GOT3 (cell line): ENCODE data around the gene NAA40.

Experiments used
- DNase-seq: peaks from one replicate; lab custom pipeline; 2025; ENCODE audit warnings: mixed read lengths; lab: John Stamatoyannopoulos, UW

The NAA40 gene

DNA sequence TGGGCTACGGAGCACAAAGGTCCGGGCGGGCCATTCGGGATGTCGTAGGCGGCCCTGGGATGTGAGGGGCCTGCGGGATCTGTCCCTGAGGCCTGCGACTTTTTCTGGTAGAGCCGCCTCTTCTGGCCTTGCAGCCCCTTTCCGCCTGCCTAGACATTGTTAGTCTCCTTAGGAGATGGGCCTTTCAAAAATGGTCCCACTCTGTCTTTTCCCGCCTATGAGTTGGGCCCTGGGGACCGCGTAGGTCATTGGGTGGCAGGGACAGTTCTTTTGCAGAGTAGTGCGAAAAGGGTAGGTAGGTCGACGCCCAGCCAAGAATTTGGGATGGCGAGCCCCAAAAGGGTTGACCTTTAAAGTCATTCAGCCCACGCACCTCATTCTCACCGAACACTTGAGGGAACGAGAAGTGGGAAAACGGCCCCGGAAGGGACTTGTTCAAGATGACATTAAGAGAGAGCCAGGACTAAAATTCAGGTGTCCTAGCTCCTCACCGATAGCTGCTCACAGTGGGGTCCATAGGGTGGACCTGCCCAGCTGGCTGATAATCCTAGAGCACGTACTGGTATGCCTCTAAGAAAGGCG lies 48.2 kb downstream of the NAA40 start:
- DNase-seq, result no peak

DNA sequence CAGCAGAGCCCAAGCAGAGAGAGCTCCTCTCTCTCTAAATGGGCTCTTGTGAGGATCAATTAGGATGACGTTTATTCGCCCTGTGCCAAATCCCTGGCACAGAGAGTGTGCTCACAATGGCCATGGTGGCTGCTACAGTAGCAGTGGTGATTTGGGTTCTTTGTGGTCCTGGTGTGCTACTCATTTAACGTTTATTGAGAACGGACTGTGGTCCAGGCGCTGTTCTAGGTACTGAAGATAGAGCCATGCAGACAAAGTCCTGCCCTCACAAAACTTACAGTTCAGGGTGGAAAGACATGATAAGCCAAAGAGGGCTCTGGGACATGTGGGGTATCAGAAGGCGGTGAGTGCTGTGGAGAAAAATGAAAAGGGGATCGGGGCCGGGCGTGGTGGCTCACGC lies 52.8 kb downstream of the NAA40 start:
- DNase-seq, result no peak

DNA sequence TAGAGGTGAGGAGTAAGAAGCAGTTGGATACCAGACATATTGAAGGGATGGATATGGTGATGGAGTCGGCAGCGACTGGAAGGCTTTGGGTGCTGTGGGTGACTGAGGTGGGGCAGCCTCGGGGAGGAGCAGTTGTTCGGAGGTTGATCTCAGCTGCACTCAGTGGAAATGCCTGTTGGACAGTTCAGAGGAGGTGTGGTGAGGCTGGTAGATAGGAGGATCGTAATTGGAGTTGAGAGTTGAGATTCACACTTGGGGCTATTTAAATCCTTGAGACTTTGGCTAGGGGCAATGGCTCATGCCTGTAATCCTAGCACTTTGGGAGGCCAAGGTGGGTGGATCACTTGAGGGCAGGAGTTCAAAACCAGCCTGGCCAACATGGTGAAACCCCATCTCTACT lies 54.3 kb downstream of the NAA40 start:
- DNase-seq, result no peak

DNA sequence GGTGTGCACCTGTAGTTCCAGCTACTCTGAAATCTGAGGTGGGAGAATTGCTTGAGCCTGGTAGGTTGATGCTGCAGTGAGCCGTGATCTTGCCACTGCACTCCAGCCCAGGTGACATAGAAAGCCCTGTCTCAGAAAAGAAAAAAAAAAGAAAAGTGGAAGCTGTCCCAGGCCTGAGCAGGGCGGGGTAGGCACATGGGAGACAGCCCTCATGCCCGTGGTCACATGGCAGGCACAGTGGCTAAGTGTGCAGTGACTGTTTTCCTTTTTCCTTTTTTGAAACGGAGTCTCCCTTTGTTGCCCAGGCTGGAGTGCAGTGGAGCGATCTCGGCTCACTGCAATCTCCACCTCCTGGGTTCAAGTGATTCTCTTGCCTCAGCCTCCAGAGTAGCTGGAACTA lies 55.2 kb downstream of the NAA40 start:
- no peak for DNase-seq

DNA sequence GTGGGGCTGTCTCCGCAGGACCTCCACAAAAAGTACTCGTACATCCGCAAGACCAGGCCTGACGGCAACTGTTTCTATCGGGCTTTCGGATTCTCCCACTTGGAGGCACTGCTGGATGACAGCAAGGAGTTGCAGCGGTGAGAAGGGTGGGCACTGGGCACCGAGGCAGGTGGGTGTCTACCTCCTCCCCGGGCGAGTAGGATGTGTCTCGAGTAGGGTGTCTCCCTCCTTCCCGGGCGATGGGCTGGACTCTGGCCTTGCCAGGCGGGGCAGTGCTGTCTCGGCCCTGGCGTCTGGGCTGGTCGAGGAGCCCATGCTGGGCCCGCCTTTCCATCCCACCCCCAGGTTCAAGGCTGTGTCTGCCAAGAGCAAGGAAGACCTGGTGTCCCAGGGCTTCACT lies 57.7 kb downstream of the NAA40 start:
- DNase-seq, result no peak

DNA sequence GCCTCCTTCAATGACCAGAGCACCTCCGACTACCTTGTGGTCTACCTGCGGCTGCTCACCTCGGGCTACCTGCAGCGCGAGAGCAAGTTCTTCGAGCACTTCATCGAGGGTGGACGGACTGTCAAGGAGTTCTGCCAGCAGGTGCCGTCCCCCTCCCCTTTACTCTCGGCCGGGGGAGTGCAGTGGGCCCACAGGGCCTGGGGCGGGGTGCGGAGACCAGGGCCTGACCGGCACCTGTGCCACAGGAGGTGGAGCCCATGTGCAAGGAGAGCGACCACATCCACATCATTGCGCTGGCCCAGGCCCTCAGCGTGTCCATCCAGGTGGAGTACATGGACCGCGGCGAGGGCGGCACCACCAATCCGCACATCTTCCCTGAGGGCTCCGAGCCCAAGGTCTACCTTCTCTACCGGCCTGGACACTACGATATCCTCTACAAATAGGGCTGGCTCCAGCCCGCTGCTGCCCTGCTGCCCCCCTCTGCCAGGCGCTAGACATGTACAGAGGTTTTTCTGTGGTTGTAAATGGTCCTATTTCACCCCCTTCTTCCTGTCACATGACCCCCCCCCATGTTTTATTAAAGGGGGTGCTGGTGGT lies 58.4 kb downstream of the NAA40 start:
- DNase-seq, result no peak

DNA sequence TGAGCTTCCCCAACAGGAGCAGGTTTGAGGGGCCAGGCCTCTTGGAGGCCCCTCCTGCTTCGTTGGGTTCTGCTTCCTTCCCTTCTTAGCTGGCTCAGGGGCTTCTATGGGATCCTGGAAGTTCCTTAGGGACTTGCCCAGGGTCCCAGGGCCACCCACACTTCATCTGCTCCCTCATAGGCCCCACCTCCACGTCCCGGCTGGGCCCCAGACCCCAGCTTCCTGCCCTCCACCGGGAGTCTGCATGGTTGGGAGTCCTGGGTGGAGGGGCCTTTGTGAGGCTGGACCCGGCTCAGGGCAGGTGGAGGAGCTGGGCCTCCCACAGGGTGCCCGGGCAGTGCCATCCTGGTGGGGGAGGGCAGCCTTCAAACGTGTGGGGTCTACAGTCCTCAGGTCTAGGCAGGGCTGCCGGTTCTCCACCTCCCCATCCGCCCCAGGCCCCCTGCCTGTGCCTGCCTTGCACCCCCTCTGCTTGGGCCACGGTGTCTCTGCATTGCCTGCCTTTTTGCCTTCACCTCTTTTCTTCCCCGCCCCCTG lies 59.1 kb downstream of the NAA40 start:
- no peak for DNase-seq

DNA sequence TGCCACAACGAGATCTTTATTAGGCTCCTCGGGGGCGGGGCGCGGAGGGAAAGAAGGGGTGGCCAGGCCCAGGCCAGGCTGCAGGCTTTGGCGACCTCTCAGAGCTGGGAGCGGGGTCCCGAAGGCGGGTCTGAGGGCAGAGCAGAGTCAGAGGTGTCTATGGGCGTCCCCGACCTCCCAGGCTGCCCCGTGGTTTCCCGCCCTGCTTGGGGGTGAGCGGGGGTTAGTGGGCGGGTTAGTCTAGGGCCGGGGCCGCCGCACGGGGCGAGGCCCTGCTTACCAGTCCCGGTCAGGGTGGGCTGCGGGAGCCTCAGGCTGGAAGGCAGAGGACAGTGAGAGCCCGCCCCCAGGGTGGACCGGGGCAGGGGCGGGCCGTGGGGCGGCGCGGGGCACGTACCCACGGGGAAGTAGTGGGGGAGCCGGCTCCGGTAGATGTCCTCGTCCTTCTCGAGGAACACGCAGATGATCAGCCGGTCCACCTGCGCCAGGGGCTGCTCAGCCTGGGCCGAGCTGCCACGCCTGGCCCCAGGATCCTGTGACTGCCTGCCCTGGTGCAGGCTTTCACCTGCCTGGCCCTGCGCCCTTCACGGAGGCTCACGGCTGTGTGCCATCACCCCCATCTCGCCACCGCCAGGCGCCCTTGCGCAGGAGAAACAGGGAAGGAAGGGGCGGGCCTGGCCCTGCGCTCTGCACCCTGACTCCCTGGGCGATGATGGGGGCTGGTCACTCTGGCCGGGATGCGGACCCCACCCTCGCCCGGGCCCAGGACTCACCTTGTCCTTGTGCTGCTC lies 60.0 kb downstream of the NAA40 start:
- DNase-seq, result no peak

DNA sequence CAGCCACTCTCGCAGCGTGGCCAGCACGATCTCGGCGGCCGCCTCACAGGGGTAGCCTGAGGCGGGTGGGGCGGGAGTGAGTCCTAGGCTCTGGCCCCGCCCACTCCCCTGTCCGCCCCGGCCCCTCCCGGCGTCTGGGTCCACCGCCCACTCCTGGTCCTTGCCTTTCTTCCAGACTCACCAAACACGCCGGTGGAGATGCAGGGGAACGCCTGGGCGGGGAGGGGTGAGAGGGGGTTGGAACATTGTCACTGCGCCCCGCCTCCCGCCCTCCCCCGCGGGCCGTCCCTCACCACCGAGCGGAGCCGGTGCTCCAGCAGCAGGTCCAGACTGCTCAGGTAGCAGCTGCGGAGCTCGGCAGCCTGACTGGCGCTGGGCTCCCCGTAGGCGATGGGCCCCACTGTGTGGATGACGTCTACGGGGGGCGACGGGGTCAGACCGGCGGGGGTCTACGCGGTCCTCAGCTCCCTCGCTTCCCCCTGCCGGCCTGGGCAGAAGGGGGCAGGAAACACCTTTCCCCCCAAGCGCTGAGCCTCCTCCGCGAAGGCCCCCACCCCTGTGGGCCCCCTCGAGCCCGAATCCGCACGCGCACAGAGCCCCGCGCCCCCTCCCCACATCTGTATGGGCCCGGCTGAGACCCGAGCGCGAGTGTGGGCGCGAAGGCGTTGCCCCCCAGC lies 60.7 kb downstream of the NAA40 start:
- no peak for DNase-seq

DNA sequence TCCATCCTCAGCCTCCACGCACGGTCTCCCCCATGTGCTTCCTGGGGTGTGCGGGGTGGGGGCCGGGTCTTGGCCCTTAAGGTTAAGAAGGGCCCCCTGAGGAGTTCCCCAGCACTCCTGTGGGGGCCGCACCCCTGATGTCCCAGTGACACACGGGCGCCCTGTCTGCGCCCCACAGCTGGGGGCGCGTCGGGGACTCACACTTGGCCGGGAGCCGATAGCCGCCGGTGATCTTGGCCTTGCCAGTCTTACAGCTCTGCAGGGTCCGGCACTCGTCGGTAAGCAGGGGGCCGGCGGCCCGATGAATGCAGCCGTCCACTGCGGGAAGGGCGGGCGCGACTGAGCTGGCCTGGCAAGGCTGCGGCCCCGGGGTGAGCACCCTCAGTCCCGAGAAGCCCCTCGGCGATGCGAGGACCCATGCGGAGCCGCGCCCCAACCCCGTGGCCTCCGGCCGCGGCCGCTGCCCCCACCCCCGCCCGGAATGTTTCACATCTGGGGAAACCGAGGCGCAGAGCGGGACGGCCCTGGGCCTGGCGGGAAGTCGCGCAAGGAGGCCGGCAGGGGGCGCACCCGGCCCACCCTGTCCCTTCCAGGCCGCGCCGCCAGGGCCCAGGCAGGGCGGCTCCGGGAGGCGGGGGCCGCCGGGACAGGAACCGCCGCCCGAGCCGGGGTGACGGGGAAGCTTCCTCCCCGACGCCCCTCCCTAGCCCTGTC lies 61.4 kb downstream of the NAA40 start:
- DNase-seq, result no peak

DNA sequence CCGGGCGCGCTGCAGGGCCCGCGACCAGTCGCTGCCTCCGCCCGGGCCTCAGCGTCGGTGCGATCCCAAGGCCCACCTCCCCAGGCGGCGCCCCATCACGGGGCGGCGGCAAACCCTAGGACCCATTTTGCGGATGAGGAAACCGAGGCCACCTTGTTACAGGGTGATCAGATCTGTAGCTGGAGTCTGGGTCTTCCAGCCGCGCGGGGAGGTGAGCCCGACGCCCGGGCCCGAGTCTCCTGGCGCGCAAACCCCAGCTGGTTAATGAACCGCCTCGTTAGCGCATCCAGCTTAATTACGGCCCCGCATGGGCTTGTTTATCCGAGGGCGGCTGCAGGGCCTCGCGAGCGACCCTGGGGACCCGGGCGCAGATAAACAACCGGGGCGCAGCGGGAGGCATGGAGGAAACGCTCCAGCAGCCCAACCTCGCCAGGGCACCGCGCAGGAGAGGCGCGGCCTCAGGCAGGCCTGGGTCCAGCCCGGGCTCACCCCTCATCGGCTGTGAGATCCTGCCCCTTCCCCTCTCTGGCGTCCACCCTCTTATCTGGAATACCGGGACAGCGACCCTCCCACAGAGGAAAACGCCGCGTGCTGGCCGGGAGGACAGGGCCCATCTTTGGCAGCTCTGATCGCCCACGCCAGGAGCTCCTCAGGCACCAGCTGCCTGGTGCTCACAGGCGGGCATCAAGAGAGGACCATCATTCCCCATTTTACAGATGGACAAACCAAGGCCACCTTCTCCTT lies 62.1 kb downstream of the NAA40 start:
- DNase-seq, result no peak

DNA sequence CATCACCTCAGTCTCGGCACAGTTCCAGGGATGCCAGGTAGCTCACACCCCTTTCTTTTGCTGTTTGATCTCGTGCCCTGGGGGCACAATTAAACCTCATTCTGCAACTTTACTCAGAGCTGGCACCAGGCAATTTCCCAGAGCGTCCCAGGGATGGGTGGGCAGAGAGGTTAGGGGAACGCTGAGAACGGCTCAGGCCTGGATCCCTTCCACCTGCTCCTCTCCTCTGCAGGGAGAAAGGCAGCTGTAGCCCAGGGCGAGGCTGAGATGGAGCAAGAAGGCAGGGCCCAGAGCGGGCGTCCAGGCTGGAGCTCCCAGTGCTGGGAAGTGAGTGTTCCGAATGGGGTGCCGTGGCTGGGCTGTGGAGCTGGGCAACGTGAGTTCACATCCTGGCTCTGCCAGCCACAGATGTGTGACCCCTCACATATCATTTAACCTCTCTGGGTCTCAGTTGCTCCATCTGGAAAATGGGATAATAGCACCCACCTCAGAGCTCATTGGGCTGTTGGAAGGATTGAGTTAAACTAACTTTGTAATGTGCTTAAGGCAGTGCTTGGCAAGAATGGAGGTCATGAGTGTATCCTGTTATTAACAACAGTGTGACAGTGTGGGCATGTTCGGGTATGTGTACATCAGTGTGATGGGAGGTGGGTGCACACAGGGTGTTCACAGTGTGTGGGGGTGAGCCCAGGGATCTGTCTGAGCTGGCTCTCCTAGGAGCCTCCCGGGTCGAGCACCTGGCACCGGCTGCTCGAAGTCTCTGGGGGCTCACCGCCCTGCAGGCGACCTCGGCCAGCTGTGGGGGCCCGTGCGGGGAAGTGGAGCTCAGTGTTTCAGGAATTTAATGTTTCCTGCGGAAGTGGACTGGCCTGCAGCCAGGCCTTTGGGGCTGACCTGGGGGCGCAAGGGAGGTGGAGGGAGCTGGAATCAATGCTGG lies 63.0 kb downstream of the NAA40 start:
- no peak for DNase-seq

DNA sequence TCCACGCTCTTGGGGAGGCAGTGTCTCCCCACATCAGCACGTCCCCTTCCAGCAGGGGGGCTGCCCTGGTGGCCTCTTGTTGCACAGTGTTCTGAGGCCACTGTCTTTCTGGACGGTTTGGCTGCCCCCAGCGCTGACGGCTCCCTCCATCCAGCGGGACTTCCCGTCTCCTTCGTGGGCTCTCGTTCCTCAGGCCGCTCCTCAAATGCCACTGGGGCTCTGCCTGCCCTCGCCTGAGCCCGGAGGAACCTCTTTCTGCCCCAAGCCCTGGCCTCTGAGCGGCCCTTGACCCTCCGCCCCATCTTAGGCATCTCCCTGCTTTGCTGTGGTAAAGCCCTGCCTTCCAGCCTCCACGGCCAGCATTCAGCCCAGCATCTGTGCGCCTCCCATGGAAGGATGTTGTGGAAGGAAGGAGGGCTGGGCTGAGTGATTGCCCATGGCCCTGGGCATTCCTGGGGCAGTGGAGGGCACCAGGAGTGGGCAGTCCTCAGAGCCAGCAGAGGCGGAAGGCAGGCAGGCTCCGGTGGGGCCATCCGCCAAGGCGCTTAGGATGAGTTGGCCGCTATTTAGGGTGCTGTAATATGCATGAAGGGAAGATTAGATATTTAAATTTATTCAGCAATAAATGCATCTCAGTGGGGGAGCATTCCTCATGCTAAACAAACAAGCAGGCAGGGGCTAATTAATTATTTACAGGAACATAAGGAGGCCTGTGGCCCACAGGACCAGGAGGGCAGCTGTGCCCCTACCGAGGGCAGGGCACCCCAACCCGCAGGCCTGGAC lies 65.2 kb downstream of the NAA40 start:
- DNase-seq, result no peak

DNA sequence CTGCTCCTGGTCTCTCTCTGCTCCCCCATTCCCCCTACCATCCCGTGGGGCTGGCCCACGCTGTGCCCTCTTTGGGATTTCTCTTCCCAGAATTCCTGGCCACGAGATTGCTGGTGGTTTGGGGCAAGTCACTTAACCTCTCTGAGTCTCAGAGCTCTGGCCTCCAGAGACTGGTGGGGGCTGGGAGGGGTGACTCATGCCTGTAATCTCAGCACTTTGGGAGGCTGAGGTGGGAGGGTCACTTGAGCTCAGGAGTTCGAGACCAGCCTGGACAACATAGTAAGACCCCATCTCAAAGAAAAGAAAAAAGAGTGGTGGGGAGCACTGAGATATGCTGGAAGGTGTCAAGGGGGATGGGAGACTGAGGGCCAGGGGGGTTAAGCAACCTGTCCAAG lies 65.8 kb downstream of the NAA40 start:
- no peak for DNase-seq

DNA sequence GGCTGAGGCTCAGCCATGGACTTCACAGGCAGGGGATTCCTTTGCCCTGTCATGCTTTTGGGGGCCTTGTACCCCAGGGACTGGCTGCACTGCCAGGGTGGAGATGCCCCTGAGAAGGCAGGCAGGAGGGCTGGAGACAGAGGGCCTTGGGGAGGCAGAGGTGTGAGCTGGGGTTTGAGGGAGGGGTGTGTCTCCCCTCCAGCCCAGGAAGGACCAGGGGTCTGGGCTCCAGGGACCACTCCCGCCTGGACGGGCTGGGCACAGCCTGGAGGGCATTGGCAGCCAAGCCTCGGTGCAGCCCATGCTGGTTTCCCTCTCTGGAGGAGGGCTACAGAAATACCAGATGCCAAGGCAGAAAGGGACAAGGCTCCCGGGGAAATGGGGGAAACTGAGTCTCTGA lies 66.9 kb downstream of the NAA40 start:
- DNase-seq, result no peak

DNA sequence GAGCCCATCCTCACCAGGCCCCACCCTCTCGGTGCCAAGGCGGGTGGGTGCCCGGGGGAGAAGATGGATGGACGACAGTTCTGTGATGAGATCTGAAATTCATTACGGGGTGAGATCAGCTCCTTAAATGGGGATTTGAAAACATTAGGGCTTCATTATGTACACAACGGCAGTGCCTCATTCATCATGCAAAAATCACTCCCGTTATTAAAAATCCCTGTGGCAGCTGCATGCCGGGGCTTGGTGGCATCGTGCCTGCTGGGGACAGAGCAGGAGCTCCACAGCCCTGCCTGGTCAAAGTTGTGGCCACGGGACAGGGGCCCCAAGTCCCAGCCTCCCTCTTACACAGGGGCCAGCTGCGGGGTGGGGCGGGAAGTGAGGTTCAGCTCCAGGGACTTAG lies 67.6 kb downstream of the NAA40 start:
- DNase-seq, result no peak
